ENCODE measurements around the gene SOX5.

The SOX5 gene

DNA sequence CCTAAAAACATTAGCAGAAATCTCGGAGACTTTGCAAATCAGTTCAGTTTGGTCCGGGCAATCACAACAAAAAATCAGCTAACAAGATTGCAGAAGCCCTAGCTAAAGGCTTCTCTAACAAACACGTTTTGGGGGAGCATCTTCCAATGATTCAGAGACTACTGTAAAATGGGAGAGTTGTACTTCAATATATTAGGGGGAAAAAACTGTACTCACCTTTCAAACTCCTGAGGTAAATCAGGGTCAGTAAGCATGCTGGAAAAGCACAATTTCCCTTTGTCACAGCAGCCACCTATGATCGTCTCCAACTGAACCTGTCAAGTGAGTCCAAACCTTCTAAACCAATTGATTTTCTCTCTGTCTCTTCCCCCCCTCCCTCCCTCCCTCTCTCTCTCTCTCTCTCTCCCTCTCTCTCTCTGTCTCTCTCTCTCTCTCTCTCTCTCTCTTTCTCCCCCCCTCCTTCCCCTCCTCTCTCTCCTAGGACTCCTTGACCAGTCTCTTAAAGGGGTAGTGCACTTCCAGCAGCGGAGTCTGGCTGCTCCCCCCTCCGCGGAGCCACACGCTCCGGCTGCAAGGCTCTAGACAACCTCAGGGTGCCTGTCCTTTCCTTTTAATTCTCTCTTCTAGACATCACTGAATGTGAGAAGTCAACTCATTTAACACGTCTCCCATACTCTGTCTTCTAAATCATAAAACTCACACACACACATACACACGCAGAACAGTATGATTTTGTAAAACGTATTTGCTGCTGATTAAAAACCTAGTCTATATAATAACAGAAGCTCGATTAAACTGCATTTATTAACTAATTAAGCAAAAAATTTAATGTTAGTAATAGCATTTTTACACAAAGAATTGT is at the start of gene SOX5:
TSS of gene SOX5 (minus strand) at position 323 of the 862 bp plus-strand sequence. CDS start at position 254, 69 bp downstream.
- DNase-seq = no peak

DNA sequence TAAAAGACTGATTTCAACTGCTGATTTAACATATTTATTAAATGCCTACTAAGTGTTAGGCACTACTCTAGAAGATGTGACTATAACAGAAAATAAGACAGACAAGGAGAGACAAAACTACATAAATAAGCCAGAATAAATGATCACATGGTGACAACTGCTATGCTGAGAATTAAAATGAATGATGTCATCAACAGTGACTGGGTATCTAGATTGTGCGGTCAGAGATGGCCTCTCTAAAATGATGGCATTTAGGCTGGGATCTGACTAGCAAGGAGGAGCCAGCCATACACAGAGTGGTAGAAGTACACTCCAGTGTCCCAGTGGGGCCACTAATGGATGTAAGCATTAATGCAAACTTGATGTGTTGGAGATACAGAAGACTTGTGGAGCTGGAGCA is 37.6 kb upstream of the SOX5 start:
- no peak for DNase-seq

DNA sequence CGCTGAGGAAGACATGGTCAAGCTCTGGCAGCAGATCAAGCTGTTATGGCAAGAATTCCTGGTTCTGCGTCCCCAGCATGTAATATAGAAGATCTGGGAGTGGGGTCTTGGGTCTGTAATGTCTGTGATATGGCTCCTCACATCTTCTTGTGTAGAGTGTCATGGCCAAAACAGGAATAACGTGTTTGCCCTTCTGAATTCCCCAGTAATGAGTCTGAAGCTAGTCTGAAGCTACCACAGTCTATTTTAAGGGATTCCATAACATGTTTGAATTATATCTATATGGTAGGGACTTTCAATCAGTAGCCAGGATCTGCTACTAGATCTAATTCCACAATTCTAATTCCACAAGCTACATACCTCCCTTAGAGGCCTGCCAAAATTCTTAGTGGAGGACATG is 31.4 kb upstream of the SOX5 start:
- DNase-seq = no peak

DNA sequence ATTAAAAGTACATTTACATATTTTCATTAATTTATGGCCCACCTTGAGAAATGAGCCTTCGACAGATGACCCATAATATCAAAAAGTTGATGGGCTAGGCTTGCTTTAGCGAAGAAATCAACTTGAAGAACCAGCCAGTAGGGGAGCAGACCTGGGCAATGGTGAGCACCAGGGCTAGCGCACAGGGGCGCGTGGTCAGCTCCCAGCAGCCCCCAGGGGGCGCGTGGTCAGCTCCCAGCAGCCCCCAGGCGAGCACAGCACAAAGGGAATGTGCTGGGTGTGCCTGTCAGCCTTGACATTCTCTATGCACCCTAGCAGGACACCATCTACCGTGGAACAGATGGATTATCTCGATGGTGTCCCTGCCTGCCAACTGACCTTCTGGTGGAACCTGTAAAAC is 15.3 kb upstream of the SOX5 start:
- no peak for DNase-seq

DNA sequence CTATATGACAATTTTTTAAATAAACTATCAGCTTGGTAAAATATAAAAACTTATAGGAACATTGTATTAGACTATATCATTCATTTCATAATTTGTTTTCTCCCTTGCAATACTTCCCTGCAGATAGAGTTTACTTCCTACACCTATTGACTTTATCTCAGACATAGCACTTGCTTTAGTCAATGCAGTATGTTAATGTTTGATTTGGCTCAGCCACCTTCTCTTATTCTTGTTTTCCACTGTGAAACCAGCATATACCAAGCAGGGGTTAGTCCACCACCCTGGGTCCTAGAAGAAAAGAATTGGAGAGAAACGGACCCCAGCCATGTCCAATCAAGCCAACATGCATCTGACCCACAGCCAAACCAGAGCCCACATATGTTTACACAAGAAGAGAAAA is 10.4 kb upstream of the SOX5 start:
- no peak for DNase-seq

DNA sequence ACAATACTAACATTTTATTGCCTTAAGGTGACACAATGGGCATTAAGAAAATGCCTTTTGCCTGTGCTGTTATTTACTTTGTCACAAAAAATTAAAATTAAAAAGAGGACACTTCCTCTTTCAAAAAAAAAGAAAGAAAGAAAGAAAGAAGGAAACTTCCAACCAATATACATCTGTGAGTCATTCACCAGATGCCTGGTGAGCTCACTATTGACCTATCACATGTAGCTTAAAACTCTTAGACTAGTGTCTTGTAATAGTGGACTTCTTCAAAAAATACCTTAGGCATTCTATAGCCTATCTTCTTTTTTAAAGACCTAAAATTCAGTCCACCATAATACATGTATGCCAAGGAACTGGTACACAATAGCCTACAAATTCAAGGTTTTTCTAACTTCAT is 4.9 kb upstream of the SOX5 start:
- no peak for DNase-seq

DNA sequence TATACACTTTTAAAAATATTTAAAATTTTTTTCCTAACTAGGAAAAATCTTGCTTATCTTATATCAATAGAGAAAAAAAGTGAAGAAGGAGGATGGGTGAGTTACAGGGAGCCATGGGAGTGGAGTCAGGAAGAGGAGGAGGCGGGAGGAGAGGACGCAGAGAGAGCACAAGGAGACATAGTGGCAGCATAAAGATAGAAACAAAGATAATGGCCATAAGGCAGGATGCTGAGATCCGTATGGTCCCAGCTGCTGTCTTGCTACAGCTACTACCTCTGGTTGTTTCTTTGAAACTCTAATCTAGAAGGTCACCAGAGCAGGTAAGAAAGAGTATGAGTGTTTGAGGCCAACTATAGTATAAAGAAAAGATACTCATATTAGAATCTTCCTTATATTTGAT is 2.6 kb upstream of the SOX5 start:
- no peak for DNase-seq

DNA sequence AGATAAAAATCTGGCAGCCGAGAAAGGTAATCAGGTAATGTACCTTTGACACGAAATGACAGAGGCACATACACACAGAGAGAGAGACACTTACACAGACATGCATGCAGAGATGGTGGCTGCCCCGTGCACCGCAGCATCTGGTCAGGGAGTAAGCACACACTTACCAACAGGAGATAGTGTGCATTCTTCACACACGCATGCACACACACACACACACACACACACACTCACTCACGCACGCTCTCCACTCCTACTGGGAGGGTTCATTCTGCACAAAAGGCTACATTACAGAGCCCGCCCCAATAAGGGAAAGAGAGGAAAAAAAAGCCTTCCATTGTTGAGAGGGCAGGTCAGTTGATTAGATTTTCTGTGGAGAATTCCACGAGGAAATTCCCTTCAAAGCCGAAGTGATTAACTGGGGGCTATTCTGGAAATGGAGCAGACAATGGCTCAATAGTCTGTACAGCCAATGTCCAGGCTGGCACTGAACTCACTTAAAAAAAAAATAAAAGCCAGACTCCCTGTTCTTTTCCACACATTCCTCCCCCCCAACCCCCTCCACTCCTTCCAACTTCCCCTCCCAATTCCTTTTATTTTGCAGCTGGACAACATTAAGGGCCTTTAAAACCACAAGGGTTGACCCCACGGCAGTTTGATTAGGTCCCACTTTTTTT is 1.4 kb upstream of the SOX5 start:
- DNase-seq = no peak

DNA sequence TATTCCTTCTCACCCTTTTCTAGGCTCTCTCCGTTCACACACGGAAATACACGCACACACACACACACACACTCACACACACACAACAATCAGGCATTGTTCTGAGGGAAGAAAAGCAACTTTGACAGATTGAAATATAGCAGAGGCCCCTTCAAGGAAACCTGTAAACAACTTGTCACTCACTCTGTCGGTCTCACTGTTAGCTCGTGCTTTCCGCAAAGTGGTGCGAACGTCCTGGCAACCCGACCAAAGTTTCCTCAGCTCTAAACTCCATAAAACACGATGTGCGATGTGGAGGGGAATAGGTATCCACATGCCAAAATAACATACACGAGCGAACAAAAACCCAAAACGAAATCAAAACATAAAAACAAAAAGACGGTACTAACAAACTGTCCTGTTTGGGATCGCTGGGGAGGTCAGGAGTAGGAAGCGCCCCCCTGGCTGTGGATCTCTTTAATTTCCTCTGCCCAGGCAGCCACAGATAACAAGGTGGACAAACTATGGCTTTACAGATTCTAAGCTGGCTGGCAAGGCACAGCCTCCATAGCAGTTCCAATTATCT is 822 bp upstream of the SOX5 start:
- no peak for DNase-seq

DNA sequence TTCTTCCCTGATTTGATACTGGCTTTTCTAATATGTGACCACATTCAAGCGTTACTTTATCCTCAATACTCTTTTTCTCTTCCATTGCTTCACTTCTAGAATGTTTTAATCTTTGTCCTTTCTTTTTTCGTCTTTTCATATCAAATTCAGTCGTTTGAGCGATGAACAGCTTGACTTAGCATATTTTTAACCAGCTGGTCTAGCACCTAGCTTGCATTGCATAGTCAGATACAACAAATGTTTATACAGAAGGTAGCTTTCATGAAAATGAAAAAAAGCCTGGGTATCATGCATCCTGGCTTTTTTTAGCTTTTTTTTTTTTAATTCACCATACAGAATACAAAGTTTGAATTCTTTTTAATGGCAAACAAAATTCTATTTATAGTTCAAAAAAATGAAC is 1.2 kb downstream of the SOX5 start:
- DNase-seq = no peak

DNA sequence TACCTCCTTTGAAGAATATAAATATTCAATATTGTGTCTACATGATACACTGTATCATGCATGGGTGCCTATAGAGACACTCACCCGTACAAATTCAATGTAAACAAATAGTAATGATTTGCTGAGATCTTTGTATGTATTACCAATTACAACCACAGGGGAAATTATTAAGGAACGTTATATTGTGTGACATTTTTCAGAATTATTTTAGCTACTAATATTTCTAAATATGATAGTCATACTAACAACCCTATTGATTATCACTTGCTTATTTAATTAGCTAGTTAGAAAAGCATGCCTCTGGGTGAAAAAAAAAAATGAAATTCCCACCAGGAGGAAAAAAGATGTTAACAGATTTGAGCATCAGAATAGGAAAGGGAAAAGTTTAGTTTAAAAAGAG is 2.1 kb downstream of the SOX5 start:
- no peak for DNase-seq

DNA sequence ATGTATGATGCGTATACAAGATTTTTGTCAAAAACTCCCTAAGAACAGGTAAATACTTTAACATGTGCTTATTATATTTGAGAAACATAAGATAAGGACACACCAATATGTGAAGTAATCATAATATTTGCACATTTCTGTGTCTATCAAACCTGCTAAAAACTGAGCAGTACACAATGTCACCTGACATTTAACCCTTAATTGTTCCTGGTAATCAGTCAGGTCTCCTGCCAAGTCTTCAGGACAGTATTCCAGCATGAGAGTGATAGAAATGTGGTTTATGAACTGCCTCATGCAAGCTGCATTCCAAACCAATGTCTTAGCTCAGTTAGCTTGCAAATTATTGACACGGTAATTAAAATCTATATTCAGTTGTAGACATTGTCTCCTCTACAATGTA is 4.2 kb downstream of the SOX5 start:
- DNase-seq = no peak

DNA sequence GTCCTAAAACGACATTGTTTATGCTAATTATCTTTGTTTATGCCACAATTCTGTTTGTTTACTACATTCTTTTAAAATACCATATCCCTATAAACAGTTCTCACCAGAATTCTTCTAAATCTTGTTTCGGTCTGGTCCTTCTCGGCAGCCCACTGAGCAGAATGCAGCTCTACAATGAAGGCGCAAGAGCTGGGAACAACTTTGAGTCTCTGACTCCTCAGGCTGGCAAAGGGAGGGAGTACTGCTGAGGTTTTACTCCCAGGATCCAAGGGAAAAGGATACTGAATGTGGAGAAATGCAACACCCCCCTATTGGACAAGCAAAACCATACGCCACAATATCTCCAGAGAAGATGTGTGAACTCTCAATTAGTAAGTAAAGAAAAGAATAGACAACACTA is 5.4 kb downstream of the SOX5 start:
- DNase-seq = no peak

DNA sequence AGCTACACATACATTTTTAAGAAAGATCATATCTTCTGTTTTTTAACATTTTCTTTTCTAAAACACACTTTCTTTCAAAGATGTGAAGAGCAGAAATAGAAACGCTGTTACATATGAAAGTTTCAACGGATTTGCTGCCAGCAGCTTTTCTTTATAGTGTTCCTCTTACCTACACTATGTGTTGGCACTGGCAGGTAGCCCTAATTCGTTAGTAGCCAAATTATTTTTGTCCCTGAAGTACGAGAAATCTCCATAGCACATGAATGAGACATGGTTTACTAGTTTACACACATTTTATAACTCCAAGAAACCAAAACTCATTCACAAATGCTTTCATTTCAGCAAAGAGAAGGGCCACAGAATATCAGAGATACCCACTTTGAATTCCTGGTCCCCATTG is 6.6 kb downstream of the SOX5 start:
- DNase-seq = no peak

DNA sequence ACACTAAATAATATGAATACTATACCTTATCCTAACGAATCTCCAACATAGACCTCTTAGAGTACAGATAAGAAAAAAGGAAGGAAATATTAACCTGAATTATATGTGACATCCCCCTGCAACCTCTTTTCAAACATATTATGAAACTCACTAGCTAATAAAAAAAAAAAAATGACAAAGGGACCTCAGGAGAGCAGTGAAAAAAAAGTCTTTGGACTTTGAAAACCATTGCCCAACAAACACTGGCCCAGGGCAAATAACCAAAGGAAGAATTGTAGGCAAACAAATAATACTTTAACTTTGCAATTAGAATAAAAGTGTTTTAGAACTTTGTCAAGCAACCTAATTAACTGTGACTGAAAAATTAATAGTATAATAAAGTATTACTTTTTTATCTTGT is 7.7 kb downstream of the SOX5 start:
- no peak for DNase-seq

DNA sequence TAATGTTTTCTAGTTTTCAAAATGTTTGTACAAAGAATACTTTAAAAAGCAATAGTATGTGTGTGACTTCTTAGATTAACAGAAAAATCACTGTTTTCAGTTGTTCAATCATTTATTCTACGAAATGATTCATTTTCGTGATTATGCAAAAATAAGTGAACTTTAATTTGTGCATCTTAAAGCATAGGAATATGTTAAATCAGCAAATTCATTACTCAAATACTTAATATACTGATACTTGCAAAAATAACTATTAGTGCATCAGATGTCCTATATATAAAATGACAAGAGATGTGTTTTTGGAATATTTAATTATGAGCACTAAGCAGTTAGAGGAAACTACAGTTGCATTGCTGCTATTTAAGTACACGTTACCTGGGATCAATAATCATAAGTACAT is 11.0 kb downstream of the SOX5 start:
- no peak for DNase-seq

DNA sequence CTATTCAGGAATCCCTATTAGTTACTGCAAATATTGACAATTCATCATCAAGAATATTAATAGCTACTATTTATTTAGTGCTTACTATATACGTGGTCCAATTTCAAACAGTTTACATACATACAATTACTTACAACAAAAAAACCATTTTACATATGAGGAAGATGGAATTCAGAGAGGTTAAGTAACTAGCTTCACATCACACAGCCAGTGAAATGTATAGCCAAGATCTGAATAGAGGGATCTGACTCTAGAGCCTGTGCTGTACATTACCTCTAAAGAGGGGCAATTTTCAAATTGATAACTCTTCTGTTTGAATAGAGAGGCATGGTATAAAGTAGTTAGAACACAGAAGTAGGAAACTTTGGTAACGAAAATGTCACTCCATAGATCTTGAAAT is 18.3 kb downstream of the SOX5 start:
- no peak for DNase-seq

DNA sequence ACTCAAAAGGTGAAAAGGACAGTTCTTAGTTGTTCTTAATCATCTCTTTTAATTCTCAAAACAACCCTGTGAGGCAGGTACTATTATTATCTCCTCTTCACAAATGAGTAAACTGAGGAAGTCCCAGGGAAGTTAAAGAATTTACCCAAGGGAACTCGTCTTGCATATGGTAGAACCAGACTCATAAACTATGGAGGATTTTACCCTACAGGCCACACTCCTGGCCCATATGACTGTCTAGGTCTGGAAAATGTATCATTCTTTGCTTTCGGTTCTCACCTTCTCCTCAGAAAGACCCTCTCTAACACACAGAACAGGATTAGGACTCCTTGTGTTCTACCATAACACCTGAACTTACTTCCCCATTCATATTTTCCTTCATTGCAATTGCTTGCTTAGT is 18.9 kb downstream of the SOX5 start:
- DNase-seq = no peak

DNA sequence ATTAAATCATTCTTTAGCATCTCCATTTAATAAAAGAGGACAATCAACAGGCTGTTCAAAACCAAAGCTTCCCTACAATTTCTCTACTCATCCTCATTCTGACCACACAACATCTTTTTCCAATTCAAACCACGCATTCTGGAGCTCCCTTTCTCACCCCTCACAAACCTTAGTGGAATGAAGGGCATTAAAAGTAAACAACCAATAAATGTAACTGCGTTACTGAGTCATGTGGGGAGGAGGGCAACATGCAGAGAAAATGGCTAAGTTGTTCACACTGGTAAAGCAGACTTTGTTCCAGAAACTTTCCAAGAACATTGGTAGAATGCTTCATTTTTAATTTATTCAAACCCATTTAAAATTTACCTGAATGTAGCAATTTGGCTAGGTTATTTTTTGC is 19.6 kb downstream of the SOX5 start:
- no peak for DNase-seq

DNA sequence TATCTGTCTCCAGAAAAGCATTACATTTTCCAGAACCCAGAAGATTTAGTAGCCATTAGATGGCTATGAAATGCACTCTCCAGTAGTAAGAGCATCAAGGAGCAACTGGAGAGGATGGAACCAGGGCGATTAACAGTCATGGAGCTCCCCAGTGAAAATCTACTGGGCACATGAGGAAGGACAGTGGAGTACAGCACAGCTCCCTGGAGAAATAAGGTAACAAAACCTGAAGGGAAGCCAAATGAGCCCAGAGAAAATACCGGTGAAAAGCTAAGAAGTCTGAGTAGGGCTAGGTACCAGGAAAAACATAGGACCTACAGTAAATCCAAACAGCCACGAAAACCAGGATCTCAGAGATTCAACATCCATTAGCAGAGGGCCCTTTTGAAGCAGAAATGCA is 21.6 kb downstream of the SOX5 start:
- no peak for DNase-seq

DNA sequence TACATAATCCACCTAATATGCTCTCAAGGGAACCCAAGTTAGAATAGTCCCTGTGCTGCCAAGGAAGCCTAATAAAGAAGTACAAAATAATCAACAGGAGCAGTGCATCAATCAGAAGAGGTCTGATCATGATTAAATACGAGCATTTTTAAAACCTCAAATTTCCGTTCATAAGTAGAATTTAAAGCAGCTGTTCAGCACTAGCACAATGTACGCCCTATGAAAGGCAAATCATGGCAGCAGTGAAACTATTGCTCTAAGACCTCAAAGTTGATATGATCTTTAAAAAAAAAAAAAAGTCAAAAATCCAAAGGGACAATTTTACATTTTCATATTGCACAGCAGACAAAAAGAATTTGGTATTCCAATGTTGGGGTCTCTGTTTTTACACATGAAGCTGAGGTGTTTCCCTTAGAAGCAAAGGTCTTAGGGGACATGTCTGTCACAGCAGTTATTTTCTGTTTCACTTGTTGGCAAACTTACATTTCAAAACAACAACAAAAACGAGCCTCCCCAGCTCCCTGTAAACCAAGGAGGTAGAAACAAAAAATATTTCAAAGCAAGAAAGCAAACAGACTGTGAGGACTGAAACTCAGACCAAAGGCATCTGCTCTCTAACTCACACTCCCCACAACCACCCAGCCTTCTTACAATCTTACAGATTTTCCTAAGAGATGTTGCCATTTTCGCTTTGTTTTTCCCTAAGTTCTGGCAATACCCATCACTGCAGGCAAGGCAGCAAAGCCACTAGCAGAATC is 28.2 kb downstream of the SOX5 start:
- DNase-seq = no peak

DNA sequence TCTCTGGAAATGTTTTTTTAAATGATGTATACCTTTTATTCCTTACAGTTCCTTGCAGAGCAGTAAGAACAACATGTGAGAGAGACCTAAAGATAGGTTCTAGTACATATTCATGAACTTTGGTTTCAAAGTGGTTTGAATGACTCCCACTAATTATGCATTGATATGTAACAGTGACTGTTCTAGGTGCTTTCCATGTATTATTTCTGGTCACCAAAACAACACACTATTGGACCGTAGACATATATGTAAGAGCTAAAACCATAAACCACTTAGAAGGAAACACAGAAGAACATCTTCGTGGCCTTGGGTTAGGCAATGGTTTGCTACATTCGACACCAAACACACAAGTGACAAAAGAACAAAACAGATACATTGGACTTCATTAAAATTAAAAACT is 37.9 kb downstream of the SOX5 start:
- DNase-seq = no peak

DNA sequence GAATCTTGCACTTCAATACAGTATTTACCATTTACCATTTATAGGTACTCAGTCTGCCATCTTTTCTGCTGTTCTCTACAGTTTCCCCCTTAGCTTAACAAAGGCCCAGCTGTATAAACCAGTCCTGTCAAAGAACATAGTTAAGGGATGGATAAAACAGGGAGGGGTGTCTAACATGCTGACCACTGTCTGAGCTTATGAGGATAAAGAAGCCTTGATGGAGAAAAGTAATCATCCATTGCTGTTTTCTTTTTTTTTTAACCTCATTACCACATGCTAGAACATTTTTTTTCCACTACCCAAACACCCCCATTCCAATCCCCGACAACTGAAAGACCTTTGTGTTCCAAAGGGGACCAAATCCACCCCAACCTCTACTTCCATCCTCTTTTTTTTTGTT is 39.9 kb downstream of the SOX5 start:
- no peak for DNase-seq

DNA sequence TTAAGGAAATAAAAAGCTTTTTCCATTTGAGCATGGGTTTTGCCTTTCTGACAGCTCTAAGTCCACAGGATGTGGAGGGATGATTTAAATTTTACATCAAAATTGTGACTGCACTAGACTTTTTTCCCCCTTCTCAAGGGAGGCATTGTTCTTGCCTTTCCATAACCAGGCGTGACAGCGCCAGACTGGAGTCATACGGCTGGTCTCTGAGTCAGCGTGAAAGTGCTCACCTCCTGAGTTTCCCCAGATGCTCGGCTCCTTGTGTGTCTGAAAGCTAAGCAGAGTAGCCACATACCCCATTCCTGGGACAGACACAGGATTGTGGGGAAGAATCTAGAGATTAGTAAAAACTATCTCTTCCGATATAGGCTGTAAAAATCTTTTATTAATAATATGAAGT is 43.1 kb downstream of the SOX5 start:
- DNase-seq = no peak
